Astrocyte of the cerebellum (primary cell): Measurements from ENCODE around the gene UBE2G2.
A peak's percentile ranks its signal among the peaks of the same experiment; 100 is the strongest.

Source experiments
- DNase-seq: peaks from one replicate; pipeline ENCODE4 v3.0.0-alpha.2; 2011; ENCODE audit warnings: low read depth
- H3K4me3 ChIP-seq: 2 replicates; pipeline ENCODE4 v1.5.1; 2011; ENCODE audit warnings: mild to moderate bottlenecking, low read depth, low read length, moderate library complexity
- CTCF ChIP-seq: IDR thresholded peaks from 2 replicates; pipeline ENCODE4 v1.5.1; 2012; ENCODE audit warnings: low read length, low read depth, moderate library complexity, mild to moderate bottlenecking; ENCODE audit errors: missing control alignments
- in situ Hi-C: cut with HindIII; loops from 2 replicates; pipeline ENCODE4 v1.10.0; 2017; ENCODE audit warnings: low sequenced_read_pairs

The UBE2G2 gene

GRCh38 chr21:44800103-44800502, 1.5 kb downstream of the UBE2G2 start:
- peak; percentile 49 for TF ChIP-seq CTCF
- in situ Hi-C loops = loop anchor here (10.0 kb wide), 2 partner anchors 75 to 325 kb away; partner anchors contain the start of gene PTTG1IP
- DNase-seq = no peak
- no peak overlapping the region for H3K4me3 ChIP-seq

- in situ Hi-C loops = loop anchor here (10.0 kb wide), 2 partner anchors 75 to 325 kb away; partner anchors contain the start of gene PTTG1IP
- H3K4me3 ChIP-seq = no peak overlapping the region
- no peak for DNase-seq
- TF ChIP-seq CTCF = no peak
Observed at GRCh38 chr21:44799646-44800045, 2.0 kb downstream of the UBE2G2 start.

DNA sequence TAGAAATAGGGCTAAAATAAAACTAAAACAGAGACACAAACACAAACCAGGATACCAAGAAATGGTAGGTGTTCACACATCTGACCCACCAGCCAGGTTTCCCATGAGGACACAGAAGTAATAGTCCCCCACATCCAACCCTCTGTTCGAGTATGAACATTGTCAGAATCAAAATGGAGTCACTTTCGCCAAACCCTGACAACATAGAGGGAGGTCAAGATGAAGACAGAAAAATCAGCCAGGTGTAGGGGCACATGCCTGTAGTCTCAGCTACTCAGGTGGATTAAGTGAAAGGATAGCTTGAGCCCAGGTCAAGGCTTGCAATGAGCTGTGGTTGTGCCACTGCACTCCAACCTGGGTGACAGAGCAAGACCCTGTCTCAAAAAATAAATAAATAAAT, 3.8 kb downstream of the UBE2G2 start:
- DNase-seq = no peak
- in situ Hi-C loops = no loop called here
- H3K4me3 ChIP-seq = no peak overlapping the region
- no peak for TF ChIP-seq CTCF

GRCh38 chr21:44795342-44795741, 6.3 kb downstream of the UBE2G2 start:
- in situ Hi-C loops = no loop called here
- H3K4me3 ChIP-seq = no peak overlapping the region
- TF ChIP-seq CTCF = no peak
- no peak for DNase-seq

- H3K4me3 ChIP-seq = no peak overlapping the region
- in situ Hi-C loops = no loop called here
- DNase-seq = no peak
- no peak for TF ChIP-seq CTCF
Observed at GRCh38 chr21:44793592-44794374, 7.8 kb downstream of the UBE2G2 start.

DNA sequence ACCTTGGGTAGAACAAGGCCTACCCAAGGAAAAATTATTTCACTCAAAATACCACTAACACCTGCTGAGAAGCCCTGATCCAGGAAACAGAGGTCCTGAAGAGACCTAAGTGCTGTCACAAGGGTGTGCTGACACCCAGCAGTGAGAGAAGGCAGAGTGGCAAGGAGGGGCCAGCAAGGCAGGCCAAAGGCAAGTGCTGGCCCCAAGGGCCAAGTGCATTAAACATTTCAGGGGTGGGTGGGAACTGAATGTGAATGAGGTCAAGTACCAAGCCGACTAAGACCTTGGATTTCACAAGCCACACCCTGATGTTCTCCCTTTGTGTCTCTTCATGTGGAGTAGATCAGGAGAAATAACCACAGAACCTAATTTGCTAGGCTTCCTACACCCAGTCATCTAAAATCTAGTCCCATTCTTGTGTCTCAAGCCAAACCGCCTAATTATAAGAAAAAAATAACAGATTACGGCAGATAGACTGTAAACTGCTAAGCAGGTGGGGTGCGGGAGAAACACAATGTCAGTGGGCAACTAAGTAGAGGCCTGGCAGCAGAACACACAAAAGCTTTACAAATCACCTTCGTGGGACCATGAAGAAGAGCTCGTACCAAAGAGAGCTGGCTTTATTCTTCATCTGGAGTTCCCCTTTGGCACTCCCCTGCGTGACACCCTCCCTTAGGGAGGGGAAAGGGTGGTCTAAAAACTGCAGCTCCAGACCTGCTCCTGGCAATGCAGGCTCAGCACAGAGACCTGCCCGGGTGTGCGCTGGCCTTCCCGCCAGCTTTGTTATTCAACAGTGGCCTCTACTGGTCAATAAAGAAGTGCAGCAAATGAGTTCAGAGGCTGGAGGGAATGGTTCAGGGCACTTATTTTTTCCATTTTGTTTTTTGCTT, 8.7 kb downstream of the UBE2G2 start:
- in situ Hi-C loops = no loop called here
- TF ChIP-seq CTCF = peak; percentile 79
- H3K4me3 ChIP-seq = no peak overlapping the region
- DNase-seq = peak; percentile 41
